GM13977 (cell line): ENCODE results near the gene LACTB.

Experiments used
- DNase-seq: peaks from one replicate; pipeline ENCODE4 v3.0.0; 2012; ENCODE audit warnings: low spot score
- CTCF ChIP-seq: IDR thresholded peaks from 2 replicates; pipeline ENCODE4 v1.5.1; 2012; ENCODE audit warnings: mild to moderate bottlenecking, control low read depth; ENCODE audit not compliant: insufficient read depth; ENCODE audit errors: extremely low read depth, missing control alignments
- in situ Hi-C: fragments of 300-500 bp; cut with MboI; formaldehyde crosslinking; loops from one replicate; pipeline ENCODE4 v1.12.0; 2022; ENCODE audit warnings: low sequenced_read_pairs, low pct_unique_long_range_greater_than_20kb, mixed read lengths, inconsistent platforms; ENCODE audit not compliant: unreplicated experiment

The LACTB gene

GRCh38 chr15:63165166-63165859, 43.7 kb downstream of the LACTB start:
- DNase-seq: no peak
- no peak for TF ChIP-seq CTCF
- in situ Hi-C loops: no loop called here

DNA sequence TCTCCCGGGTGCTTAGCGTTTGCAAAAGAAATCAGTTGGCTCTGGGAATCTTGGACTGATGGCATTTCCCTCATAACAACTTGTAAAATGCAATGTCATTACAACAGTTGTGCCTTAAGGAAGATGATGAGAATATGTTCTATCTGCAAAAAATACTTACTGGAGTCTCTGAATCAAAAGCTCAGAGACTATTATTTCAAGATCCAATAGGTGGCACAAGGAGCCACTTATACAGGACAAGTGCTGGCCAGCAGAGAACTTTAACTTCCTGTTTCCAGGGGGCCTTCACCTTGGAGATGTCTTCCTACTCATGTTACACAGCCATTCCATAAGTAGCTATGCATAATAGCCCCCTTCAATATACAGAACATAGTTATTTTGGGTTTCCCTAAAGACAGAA, 44.6 kb downstream of the LACTB start:
- DNase-seq: no peak
- peak; percentile 26 for TF ChIP-seq CTCF
- in situ Hi-C loops: no loop called here

DNA sequence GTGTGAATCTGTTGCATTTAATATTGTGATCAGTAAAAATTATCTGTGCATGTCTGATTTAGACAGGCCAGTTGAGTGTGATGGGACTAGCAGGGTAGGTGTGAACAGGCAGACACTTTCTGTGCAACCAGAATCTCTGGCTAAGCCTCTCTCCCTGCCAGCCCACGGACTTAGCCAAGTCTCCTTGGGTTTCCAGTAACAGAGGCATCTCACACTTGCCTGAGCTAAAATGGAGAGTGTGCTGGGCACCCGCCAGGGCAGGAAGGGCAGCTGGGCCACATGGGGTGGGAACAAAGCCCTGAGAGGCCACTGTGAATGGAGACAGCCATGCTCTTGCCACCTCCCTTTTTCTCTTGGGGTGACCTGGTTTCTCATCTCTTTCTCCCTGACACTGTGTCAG, 48.1 kb downstream of the LACTB start:
- in situ Hi-C loops: no loop called here
- no peak for DNase-seq
- no peak for TF ChIP-seq CTCF

GRCh38 chr15:63172376-63172775, 50.7 kb downstream of the LACTB start:
- TF ChIP-seq CTCF: no peak
- in situ Hi-C loops: no loop called here
- DNase-seq: no peak

- no peak for DNase-seq
- TF ChIP-seq CTCF: no peak
- in situ Hi-C loops: no loop called here
Measured at GRCh38 chr15:63172851-63173451, 51.3 kb downstream of the LACTB start.

DNA sequence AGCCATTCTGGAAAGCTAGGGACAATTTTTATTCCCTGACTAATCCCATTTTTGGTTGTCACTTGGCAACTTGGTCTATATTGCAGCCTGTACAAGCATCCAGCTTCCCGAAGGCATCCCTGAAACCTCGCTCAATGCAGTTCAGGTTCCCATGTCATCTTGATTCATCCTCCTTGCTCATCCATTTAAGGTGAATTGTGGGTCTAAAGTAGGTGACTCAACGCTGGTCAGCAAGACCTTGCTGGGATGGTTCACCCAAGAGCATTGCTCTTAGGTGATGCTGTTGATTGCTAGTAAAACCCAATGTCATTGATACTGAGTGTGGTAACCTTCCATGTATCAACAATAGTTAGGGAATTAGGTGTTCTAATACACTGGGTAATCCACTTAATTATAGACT, 54.6 kb downstream of the LACTB start:
- TF ChIP-seq CTCF: no peak
- DNase-seq: no peak

More for the DNA sequence above, 54.6 kb downstream of the LACTB start:
- in situ Hi-C loops: no loop called here
